Loucy (cell line): ENCODE results near the gene PPARA.

Source experiments
- H2AFZ ChIP-seq: fragments of 200-600 bp; sonication (generic); 2 replicates; pipeline ENCODE4 v1.6.0; 2016; ENCODE audit warnings: antibody characterized with exemption, mild to moderate bottlenecking, low read length, moderate library complexity
- H3F3A ChIP-seq: fragments of 200-600 bp; 2 replicates; pipeline ENCODE4 v1.6.0; 2016; ENCODE audit warnings: antibody characterized with exemption, low read depth, mild to moderate bottlenecking
- H3K27me3 ChIP-seq: fragments of 200-600 bp; sonication (generic); 2 replicates; pipeline ENCODE4 v1.6.1; 2014; ENCODE audit warnings: low read length, mild to moderate bottlenecking; ENCODE audit not compliant: insufficient read depth, poor library complexity, severe bottlenecking
- H3K36me3 ChIP-seq: fragments of 200-600 bp; sonication (generic); 2 replicates; pipeline ENCODE4 v1.6.1; 2016; ENCODE audit warnings: low read length; ENCODE audit not compliant: insufficient read depth
- H3K4me1 ChIP-seq: fragments of 200-600 bp; sonication (generic); 2 replicates; pipeline ENCODE4 v1.5.1; 2014; ENCODE audit warnings: low read length, mild to moderate bottlenecking; ENCODE audit not compliant: insufficient read depth, poor library complexity, severe bottlenecking
- H3K4me2 ChIP-seq: fragments of 200-600 bp; sonication (generic); 2 replicates; pipeline ENCODE4 v1.6.0; 2014; ENCODE audit warnings: antibody characterized with exemption, low read length, low read depth, mild to moderate bottlenecking; ENCODE audit not compliant: poor library complexity, severe bottlenecking
- H3K4me3 ChIP-seq: fragments of 200-600 bp; sonication (generic); 2 replicates; pipeline ENCODE4 v1.5.1; 2014; ENCODE audit warnings: low read length, mild to moderate bottlenecking, mixed read lengths; ENCODE audit not compliant: poor library complexity, severe bottlenecking
- H3K79me2 ChIP-seq: fragments of 200-600 bp; sonication (generic); 2 replicates; pipeline ENCODE4 v1.6.1; 2014; ENCODE audit warnings: low read length; ENCODE audit not compliant: insufficient read depth
- H3K9ac ChIP-seq: fragments of 200-600 bp; sonication (generic); 2 replicates; pipeline ENCODE4 v1.6.0; 2014; ENCODE audit warnings: mild to moderate bottlenecking, low read depth, low read length, moderate library complexity; ENCODE audit not compliant: poor library complexity, severe bottlenecking
- H3K9me2 ChIP-seq: fragments of 200-600 bp; sonication (generic); replicated peaks from 2 replicates; pipeline ENCODE4 v1.6.1; 2016; ENCODE audit warnings: low read depth, low read length, mixed read lengths
- H3K9me3 ChIP-seq: fragments of 200-600 bp; sonication (generic); 2 replicates; pipeline ENCODE4 v1.6.1; 2014; ENCODE audit warnings: mild to moderate bottlenecking, antibody characterized with exemption, low read length, low read depth; ENCODE audit not compliant: insufficient read depth
- H4K20me1 ChIP-seq: fragments of 200-600 bp; sonication (generic); 2 replicates; pipeline ENCODE4 v1.6.0; 2014; ENCODE audit warnings: antibody characterized with exemption, low read length, mild to moderate bottlenecking; ENCODE audit not compliant: insufficient read depth, poor library complexity, severe bottlenecking
- CTCF ChIP-seq: fragments of 200-600 bp; sonication (generic); conservative IDR thresholded peaks from 2 replicates; pipeline ENCODE4 v1.5.1; 2014; ENCODE audit warnings: mild to moderate bottlenecking, antibody characterized with exemption, low read length
- EZH2phosphoT487 ChIP-seq: fragments of 200-600 bp; IDR thresholded peaks from 2 replicates; pipeline ENCODE4 v1.6.1; 2018; ENCODE audit warnings: antibody characterized with exemption, mild to moderate bottlenecking, moderate library complexity, borderline replicate concordance

Gene PPARA

GRCh38 chr22:46123694-46124382 is 26.5 kb upstream of the PPARA start:
- no peak overlapping the region for H2AFZ ChIP-seq
- no peak for TF ChIP-seq EZH2phosphoT487
- no peaks in the 10 kb centered on the region for H3K9me2 ChIP-seq
- no peaks in the 10 kb centered on the region for H3K27me3 ChIP-seq
- H3K79me2 ChIP-seq, result no peaks in the 10 kb centered on the region
- H3K9ac ChIP-seq, result no peak overlapping the region
- no peaks in the 10 kb centered on the region for H4K20me1 ChIP-seq
- no peaks in the 10 kb centered on the region for H3K9me3 ChIP-seq
- no peak overlapping the region for H3K4me3 ChIP-seq
- H3K4me2 ChIP-seq, result no peak overlapping the region
- H3K36me3 ChIP-seq, result no peaks in the 10 kb centered on the region
- H3K4me1 ChIP-seq, result peaks cover 21% of the 10 kb centered on the region
- H3F3A ChIP-seq, result no peaks in the 10 kb centered on the region

- H3F3A ChIP-seq, result no peaks in the 10 kb centered on the region
- no peak overlapping the region for H2AFZ ChIP-seq
- TF ChIP-seq EZH2phosphoT487 (no peak), CTCF (no peak)
- H4K20me1 ChIP-seq, result no peaks in the 10 kb centered on the region
- no peaks in the 10 kb centered on the region for H3K27me3 ChIP-seq
- no peak overlapping the region for H3K4me3 ChIP-seq
- H3K9me2 ChIP-seq, result no peaks in the 10 kb centered on the region
- H3K79me2 ChIP-seq, result no peaks in the 10 kb centered on the region
- H3K4me2 ChIP-seq, result no peak overlapping the region
- peaks cover 14% of the 10 kb centered on the region for H3K4me1 ChIP-seq
- no peaks in the 10 kb centered on the region for H3K9me3 ChIP-seq
- no peaks in the 10 kb centered on the region for H3K36me3 ChIP-seq
- H3K9ac ChIP-seq, result no peak overlapping the region
These were observed 25.8 kb upstream of the PPARA start for GRCh38 chr22:46124383-46125144.

GRCh38 chr22:46125311-46125710 is 25.0 kb upstream of the PPARA start:
- Histone ChIP-seq H3K4me3 (no peak overlapping the region), H3K79me2 (no peaks in the 10 kb centered on the region), H4K20me1 (no peaks in the 10 kb centered on the region), H3K9me2 (no peaks in the 10 kb centered on the region), H2AFZ (no peak overlapping the region), H3K9ac (no peak overlapping the region), H3K4me1 (peaks cover 9% of the 10 kb centered on the region), H3F3A (no peaks in the 10 kb centered on the region), H3K9me3 (no peaks in the 10 kb centered on the region), H3K36me3 (no peaks in the 10 kb centered on the region), H3K4me2 (no peak overlapping the region), H3K27me3 (no peaks in the 10 kb centered on the region)
- no peak for TF ChIP-seq CTCF
- TF ChIP-seq EZH2phosphoT487, result no peak
